ENCODE measurements around the gene FUS.

FUS gene

DNA sequence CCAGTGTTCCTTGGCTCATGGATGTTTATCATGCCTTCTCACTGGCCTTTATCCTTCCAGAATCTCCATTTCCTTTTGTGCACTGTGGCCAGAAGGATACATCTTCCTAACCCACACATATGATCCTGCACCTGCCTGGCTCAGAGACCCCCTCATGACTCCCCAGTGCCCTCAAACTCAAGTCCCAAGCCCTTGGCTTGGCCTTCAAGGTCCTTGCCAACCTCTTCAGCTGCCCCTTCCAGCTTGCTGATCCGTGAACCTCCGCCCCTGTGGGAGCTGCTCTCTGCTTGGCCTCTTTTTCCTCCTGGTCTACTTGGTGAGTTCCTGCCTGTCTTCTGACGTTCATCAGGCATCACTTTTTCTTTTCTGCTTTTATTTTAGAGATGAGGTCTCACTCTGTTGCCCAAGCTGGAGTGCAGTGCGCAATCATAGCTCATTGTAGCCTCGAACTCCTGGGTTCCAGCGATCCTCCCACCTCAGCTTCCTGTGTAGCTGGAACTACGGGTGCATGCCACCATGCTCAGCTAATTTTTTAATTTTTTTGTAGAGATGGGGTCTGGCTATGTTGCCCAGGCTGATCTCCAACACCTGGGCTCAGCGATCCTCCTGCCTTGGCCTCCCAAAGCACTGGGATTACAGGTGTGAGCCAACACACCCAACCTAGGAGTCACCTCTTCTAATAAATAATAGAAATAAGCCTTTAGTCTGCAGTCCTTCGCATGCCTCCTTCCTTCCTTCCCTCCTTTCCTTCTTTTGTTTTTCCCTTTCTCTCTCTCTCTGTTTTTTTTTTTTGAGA is 25.1 kb downstream of the FUS start:
- DNase-seq, result no peak

DNA sequence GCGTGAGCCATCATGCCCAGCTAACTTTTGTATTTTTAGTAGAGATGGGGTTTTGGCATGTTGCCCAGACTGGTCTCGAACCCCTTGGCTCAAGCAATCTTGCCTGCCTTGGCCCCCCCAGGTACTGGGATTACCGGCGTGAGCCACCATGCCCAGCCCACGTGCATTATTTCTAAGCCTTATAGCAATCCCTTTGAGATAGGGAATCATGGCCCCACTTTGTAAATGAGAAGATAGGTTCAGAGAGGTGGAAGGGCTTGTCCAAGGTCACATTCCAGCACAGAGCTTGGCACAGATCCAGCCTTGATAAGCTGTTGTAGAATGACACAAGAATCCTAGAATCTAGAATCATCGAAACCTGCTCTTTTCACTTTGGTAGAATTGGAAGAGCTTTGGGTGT is 26.8 kb downstream of the FUS start:
- no peak for DNase-seq

DNA sequence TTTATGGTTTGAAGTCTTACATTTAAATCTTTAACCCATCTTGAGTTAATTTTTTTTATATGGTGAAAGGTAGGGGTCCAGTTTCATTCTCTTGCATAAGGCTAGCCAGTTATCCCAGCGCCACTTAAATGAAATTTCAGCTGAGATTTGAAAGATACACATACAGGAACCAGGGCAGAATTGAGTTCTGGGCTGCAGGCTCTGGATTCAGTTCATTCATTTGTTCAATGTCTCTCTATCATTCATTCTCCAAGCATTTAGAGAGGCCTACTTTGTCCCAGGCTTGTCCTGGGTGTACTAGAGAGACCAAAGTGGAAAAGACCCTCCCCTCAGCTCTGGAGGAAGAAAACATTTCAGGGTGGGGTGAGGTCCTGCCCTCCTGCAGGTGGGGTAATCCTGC is 33.4 kb downstream of the FUS start:
- no peak for DNase-seq

DNA sequence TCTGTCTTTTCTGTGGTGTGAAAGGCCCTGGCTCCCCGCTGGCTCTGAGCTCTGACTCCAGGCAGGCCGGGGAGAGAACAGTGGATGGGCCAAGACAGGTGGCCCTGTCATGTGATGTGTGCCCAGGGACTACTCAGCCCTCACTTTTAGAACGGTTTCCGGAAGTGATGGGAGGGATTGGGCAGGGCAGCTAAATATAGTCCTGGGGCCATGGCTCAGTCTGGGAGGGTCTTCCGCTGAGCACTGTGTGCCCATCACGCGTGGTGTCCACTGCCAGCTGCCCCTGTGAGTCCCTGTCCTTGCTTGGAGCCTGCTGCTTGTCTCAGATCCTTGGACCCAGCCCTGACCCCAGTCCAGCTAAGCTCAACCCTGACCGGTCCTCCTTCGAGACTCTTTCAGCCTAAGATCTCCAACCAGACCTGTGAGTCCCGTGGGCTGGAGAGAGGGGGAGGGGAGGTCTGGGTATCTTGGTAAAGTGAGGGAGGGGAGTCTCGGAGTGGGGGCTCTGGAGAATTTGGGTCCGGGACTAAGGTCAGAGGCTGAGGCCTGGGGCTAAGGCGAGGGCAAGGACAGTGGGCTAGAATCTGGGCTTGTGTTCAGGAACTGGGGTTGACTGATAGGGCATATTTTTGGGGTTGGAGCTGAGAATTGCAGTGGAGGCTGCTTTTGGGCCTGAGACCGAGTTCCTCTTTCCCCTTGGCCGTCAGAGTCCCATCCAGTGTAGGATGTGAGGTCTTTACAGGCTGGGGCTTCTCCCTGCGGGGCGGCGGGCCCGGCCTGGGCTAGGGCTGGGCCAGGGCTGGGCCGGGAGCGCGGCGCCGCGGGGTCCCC is 34.2 kb downstream of the FUS start, which contains the start of gene TRIM72:
TRIM72 (plus strand) TSS at position 243 of the 831 bp plus-strand sequence. CDS start 620 bp downstream, outside the sequence.
- no peak for DNase-seq

DNA sequence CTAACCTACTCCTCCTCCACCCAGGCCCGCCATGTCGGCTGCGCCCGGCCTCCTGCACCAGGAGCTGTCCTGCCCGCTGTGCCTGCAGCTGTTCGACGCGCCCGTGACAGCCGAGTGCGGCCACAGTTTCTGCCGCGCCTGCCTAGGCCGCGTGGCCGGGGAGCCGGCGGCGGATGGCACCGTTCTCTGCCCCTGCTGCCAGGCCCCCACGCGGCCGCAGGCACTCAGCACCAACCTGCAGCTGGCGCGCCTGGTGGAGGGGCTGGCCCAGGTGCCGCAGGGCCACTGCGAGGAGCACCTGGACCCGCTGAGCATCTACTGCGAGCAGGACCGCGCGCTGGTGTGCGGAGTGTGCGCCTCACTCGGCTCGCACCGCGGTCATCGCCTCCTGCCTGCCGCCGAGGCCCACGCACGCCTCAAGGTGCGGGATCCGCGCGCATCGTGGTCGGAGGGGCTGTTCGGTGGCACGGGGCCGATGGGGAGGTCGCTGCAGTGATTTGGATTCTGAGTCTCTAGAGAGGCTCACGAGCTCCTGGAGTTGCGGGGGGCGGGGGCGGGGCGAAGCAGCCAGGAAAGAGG is 34.9 kb downstream of the FUS start:
- DNase-seq, result no peak

DNA sequence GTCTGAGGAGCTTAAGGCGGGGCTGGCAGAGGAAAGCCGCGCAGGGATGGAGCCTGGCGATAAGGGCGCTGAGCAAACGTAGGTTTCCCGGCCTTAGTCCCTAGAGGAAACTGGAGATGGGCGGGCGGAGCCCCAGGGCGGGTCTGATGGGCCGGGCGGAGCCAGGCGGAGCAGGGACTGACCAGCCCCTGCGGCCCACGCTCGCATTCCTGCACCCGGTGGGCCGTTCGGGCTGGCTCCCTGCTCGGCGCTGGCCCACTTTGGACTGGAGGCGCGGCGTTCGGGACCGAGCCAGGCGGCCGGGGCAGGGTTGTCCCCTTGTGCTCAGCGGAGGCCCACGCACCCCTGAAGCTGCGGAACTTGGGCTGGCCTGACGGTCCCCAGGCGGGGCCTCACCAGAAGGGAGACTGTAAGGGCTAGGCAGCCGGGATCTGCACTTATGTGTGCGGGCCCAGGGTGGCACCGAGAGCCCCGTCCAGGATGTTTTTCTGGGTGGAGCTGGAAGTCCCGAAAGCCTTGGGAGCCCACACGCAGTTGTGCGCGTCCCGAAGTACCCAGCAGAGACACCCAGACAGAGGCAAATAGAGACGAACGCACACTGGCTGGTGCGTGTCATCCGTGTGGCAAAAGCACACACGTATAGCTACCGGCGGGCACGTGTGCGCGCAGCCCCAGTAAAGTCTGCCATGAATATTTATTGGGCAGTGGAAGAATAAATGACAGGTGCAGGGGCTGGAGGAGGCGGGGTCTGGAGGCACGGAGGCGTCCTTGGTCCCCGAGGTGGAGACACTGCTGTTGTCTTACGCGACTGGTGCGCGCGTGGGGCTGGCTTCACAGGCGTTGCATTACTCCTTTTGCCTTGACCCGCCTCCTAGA is 35.6 kb downstream of the FUS start:
- no peak for DNase-seq

DNA sequence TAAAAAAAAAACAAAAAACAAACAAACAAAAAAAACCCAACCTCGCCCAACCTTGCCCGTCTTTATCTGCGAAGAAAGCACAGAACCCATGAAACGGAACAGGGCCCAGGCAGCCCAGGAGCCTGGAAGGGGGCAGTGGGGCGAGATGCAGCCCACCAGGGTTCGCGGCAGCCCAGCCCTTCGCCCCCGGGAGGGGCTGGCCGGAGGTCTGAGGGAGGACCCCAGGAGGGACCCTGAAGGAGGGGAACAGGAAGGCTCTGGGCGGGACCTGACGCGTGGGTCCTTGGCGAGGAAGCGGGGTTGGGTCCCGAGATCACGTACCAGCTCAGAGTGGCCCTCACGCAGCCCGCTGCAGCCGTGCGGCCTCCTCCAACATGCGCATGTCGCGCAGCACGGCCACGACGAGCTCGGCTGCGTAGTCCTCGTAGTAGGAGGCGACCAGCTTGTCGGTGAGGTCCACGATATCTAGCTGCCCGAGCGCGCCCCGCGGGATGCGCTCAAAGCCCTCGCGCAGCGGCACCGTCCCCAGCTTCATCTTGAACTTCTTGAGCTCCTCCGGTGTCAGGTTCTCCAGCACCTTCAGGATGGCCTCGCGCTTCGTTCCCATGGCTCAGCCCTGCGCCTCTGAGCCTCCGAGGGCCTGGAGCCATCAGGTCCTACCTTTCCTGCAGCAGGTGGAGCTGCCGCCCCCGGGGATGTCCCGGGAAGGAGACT is 36.6 kb downstream of the FUS start, which contains the start of gene PYDC1:
PYDC1 (minus strand) TSS at position 714 of the 714 bp plus-strand sequence; CDS start at position 607, 107 bp downstream.
- DNase-seq, result no peak

DNA sequence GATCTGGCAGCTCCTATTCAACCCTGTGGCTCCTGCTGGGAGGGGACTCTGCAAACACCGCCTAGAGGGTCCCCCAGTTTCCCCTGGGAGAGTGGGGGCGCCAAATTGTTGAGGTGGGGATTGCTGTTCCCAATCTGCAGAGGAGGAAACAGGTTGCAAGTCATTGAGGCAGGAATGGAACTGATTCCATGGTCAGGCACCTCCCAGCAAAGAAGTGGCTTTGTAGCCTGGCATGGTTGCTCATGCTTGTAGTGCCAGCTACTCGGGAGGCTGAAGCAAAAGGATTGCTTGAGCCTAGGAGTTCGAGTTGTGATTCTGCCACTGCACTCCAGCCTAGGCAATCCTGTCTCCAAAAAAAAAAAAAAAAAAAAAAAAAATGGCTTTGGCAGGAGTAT is 37.2 kb downstream of the FUS start:
- DNase-seq, result no peak

DNA sequence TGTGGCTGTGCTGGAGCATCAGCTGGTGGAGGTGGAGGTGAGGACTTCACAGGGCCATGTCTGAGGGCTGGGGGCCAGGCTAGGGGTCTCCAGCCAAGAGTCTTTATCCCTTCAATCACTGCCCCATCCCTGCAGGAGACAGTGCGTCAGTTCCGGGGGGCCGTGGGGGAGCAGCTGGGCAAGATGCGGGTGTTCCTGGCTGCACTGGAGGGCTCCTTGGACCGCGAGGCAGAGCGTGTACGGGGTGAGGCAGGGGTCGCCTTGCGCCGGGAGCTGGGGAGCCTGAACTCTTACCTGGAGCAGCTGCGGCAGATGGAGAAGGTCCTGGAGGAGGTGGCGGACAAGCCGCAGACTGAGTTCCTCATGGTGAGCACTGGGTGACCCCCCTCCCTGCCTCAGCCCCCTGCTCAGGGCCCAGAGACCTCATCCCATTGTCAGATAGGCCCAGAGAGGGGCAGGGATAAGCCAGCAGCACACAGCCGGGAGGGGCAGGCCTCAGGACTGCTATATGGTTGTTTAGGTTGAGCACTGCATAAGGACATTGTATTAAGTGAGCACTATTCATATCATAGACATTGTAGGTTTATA is 39.3 kb downstream of the FUS start:
- DNase-seq, result no peak

DNA sequence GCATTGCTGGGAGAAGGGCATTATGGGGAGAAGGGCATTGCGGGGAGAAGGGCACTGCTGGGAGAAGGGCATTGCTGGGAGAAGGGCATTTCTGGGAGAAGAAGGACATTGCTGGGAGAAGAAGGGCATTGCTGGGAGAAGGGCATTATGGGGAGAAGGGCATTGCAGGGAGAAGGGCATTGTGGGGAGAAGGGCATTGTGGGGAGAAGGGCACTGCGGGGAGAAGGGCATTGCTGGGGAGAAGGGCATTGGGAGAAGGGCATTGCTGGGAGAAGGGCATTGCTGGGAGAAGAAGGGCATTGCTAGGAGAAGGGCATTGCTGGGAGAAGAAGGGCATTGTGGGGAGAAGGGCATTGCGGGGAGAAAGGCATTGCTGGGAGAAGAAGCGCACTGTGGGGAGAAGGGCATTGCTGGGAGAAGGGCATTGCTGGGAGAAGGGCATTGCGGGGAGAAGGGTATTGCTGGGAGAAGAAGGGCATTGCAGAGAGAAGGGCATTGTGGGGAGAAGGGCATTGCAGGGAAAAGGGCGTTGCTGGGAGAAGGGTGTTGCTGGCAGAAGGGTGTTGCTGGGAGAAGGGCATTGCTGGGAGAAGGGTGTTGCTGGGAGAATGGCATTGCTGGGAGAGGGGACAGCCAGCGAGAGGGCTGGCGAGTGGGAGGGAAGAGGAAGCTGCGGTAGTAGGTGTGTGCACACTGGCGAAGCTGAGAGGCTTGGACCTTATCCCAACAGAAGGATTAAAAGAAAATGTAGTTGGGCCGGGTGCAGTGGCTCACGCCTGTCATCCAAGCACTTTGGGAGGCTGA is 41.6 kb downstream of the FUS start:
- no peak for DNase-seq

DNA sequence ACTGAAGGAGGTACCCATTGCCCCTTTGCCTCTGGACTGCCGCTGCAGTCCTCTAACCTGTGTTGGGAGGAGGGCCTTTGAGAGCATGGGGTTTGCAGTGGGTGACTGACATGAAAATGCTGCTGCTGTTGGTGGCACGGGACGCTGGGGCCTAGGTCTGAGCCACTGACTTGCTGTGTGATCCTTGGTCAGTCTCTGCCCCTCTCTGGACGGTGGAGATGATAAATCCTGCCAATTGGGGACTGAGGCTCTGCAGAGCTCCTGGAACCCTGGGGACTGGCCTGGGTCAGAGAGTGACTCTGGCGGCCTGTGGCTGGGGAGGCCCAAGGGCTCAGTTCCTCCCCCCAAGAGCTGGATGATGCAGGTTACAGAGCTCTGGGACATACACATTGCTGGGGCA is 43.1 kb downstream of the FUS start:
- DNase-seq, result no peak

DNA sequence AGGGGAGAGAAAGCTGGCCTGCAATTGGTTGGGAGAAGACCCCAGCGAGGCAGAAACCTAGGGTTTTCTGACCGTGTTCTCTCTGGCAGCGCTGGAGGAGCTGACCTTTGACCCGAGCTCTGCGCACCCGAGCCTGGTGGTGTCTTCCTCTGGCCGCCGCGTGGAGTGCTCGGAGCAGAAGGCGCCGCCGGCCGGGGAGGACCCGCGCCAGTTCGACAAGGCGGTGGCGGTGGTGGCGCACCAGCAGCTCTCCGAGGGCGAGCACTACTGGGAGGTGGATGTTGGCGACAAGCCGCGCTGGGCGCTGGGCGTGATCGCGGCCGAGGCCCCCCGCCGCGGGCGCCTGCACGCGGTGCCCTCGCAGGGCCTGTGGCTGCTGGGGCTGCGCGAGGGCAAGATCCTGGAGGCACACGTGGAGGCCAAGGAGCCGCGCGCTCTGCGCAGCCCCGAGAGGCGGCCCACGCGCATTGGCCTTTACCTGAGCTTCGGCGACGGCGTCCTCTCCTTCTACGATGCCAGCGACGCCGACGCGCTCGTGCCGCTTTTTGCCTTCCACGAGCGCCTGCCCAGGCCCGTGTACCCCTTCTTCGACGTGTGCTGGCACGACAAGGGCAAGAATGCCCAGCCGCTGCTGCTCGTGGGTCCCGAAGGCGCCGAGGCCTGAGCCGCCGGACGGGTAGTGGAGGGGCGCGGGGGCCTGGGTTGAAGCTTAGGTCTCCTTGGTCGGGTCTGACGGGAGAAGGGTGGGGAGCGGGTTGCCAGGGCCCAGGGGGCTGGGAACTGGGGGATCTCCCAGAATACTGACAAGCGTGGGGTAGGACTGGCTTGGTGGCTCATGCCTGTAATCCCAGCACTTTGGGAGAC is 44.4 kb downstream of the FUS start:
- DNase-seq, result no peak

DNA sequence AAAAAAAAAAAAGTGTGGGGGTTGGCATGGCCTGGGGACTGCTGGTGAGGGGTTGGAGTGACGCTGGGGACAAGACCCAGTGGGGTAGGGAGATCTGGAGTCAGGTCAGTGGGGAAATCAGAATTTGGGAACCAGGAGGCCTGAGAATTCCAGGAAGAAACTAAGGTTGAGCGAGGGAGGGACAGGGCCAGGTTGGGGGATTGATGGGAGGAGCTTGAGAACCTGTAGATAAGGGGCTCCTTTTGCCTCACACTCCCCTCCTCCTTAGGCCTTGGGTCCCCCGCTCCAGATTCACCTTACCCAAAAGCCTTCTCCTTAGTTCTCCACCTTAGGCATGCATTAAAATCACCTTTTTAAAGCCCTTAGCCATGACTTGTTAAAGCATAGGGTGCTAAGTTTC is 45.3 kb downstream of the FUS start:
- no peak for DNase-seq

DNA sequence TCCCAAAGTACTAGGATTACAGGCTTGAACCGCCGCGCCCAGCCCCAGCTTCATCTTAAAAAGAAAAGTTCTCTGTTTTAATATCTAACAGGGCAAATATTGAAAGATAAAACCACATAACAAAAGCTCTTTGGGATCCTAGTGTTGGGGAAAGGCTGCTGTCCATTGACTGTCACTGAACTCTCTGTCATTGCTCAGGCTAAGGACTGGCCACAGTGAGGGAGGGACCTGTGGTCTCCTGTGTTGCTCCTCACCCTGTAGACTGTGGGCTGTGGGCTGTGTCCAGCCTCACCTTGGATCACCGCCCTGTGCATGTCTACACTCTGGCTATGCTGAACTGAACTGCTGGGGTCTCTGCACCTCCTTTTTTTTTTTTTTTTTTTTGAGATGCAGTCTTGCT is 48.3 kb downstream of the FUS start:
- no peak for DNase-seq

DNA sequence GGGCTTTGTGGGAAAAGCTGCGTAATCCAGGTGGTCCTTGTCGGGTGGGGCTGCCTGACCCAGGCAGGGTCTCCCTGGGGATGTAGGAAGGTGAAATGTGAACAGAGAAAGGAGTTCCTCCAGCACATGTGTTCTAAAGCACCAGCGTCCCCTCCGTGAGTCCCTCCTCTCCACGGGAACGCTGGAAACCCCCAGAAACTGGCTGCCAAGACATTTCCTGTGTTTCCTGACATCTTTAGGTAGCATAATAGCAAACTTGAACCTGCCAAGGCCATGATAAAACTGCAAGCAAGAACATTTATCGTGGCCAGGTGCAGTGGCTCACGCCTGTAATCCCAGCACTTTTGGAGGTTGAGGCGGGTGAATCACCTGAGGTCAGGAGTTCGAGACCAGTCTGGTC is 49.6 kb downstream of the FUS start:
- no peak for DNase-seq

DNA sequence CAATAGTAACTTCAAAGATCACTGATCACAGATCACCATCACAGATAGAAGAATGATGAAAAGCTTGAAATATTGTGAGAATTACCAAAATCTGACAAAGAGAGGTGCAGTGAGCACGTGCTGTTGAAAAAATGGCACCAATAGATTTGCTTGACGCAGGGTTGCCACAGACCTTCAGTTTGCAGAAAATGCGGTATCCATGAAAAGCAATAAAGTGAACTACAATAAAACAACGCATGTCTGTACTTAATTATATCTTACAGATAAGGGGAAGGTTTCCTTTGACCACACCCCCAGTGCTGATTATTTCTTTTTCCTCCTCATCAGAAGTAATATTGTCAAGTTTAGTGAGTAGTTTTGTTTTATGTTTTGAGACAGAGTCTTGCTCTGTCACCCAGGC is 58.1 kb downstream of the FUS start:
- no peak for DNase-seq
